HG02610 (cell line): ENCODE results near the gene GPR158.

Experiments
- ATAC-seq: cut with Tn5 transposase; IDR thresholded peaks from one replicate; pipeline ENCODE4 v1.9.1; 2021; ENCODE audit warnings: mild to moderate bottlenecking, moderate library complexity; ENCODE audit not compliant: unreplicated experiment

GPR158 gene

DNA sequence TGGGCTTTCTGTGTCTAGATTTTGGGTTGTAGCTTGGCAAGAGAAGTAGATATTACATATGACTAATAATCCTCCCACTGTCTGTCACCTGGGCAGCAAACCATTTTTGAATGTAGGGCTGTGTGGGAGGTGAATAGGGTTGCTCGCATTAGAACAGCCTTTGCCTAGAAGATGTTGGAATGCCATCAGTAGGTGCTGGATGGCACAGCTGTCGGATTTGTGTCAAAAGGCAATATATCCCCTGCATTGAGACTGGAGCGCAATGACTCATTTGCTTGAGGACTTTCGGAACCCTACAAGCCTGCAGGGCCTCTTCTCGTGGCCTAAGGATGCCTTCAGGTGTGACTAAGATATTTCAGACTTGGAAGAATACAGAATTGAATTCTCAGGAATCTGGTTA lies 323.8 kb downstream of the GPR158 start:
- no peak for ATAC-seq

DNA sequence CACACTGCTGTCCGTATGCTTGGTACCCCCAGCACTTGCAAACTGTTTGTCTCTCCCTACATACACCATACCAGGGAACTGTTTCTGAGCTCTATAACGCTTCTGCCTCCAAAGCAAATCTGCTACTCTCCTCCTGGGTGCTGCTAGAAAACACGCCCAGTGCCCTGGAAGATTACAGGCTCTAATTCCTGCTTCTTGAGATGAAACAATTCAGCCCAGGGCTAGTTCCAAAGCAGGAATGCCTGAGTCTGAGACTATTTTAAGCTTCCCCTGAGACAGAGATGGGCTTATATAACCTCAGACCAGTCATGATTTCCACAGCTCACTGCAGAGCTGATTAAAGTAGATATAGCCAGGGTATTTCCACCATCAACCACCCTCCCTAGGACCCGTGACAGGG lies 327.1 kb downstream of the GPR158 start:
- ATAC-seq = no peak

DNA sequence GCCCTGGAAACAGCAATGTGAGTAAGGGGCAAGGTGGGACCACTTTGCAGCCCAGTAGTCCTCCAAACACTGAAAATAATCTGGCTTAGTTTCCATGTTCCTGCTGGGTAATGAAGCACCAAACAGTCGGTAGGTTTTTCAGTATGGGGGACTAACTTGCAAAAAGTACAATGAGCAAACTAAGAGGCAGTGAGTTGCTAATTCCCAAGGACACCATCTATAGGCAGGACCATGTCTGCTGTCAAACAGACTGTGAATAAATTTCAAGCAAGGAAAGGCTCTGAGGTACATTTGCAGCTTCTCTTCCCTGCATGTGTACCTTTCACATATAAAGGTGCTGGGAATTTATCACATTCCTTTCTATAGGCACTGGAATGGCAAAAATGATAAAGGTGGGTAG lies 327.7 kb downstream of the GPR158 start:
- ATAC-seq = no peak

DNA sequence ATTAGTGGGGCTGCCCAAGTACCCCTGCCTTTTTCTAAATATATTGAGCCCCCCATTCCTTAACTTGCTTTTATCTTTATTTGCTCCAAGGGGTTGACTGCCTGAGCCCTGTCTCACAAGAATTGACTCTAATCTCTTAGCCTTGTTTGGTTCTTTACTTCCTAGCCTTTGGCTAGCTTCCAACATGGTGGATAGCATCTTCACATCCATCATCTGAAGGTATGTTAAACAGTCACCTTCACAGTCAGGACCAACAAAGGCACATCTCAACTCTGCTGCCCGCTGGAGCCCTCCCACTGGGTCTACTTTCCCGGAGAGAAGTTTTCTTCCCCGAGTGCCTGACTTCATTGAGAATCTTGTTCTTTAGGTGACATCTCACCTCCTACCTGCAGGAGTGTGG lies 329.5 kb downstream of the GPR158 start:
- ATAC-seq = no peak

DNA sequence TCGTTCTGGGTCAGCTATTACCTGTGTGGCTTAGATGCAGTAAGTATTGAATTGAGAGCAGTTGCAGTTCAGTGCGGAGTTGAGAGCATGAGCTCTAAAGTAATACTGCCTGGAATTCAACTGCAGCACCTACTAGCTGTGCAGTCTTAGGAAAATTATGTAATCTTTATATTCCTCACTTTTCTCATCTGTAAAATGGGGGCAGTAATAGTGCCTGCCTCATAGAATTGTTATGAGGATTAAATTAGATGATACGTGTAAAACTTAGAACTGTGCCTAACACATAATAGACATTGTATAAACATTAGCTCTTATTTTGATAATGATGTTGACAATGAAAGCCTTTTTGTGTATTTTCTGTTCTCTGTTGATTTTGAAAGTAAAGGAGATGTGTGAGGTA lies 330.0 kb downstream of the GPR158 start:
- no peak for ATAC-seq

DNA sequence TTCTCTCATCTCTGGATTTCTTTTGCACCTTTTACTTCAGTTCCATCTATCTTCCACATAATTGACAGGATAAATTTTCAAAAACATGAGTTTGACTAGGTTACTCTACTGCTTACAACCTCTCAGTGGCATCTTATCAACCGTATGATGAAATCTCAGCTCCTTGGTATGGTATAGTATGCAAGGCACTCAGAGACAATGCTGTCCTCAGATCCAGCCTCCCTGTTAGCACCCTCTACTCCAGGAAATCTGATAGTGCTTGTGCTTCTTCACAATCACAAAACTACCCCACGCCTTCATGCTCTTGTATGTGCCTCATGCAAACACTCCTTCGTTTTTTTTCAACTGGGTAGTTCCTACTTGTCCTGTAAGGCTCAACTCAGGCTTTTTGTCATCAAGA lies 330.7 kb downstream of the GPR158 start:
- no peak for ATAC-seq

DNA sequence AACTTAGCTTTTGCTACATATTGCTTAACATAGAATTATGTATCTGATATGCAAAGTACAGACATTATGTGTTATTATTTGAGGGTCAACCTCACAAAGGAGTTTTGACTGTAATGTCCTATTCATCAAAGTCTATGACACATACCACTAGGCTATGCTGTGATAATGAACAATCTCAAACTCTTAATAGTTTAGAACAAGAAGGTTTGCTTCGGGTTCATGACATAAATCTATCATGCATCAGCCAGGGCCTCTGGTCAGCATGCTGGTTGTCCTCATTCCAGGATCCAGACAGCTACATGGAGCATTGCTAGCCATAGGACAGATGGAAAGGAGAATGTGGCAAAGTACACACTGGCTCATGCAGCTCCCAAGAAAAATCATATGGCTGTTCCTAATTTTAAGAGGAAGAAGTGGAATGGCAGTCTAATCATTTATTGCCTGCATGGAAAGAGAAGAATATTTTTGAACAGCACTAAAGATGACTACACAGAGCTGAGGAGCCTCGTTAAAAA lies 332.1 kb downstream of the GPR158 start:
- no peak for ATAC-seq

DNA sequence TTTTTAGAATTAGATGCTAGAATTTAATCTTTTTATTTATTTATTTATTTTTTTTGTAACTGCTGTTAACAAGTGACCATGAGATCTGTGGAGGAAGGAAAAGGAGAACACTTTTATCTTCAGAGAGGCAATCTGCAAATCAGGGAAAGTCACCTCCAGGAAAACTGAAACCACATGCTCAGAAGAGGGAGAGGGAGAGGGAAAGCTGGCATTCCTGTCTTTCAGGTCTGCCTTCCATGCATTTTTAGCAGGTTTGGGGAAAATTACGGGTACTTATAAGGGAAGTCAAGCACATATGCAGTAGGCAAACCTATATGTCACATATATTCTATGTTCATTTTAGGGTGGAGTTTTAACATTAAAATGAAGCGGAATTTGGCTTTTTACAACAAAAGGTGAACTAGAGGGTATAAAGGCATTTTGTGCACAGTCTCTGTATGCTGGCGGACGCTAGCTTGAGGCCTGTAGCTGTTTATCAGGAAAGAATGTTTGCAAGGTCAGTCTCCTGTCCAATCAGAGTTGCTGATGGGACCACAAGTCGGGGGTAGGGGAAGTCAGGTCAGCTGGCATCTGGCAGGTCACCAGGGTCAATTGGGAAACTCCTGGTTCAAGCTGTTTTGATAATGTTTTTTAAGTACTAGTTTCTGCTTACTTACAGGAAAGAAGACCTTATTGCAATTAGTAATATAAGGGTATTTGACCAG lies 333.5 kb downstream of the GPR158 start:
- no peak for ATAC-seq

DNA sequence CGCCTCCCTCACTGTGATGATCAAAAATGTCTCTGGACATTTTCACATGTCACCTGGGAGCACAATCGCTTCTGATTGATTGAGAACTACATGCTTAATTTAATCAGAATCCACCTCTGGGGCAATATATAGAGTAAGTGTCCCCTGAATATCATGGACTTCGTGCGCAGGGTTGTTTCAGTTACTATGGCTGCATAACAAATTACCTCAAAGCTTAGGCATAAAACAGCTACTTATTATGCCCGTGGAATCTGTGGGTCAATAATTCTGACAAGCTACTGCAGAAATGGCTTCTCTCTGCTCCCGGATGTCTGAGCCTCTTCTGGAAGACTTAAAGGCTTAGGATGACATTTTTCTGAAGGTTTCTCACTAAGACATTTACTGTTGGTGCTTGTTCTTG lies 334.4 kb downstream of the GPR158 start:
- ATAC-seq = no peak

DNA sequence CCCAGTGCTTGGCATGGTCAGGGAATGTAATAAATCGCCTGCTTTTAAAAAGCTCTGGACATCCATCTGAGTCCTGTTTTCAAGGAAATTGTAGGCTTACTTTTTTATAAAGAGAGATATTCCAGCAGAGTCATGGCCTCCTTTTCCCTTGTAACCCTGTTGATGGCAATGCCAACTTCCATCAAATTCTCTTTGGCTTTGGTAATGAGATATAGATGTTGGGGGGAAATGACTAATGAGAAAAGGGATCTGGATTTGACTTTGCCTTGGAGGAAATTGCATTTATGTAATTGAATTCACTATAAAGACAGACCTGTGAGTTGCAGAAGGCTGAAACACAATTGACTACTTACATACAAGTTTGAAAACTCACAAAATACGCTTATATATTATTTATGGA lies 347.5 kb downstream of the GPR158 start:
- no peak for ATAC-seq

DNA sequence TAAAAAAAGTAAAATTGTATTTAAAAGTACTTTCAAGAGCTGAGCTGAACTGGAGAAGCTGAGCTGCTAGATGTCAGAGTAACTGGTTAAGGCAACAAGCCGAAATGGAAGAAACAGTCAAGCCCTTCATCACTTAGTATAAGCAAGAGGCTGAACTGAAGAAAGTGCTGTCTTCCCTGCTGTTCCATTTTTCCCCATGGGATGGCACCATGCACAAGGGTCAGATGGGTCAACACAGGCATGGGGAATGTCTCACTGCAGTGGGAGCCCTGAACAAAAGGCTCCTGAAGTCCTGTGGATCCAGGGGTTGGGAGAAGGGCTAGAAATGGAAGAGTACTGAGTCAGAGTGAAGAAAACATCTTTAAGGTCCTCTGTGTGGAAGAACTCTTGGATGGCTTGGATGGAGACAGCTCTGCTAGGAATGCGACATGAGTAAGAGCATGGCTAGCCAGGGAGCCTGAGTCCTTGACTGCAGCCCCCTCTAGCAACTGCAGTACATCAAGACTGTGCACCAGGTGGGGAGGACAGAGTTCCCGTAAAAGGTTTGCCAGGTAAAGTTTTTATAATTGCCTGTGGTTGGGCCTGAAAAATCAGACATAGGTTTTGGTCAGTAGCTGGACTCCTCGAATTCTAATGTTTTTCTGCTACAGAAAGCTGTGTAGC lies 348.3 kb downstream of the GPR158 start:
- no peak for ATAC-seq

DNA sequence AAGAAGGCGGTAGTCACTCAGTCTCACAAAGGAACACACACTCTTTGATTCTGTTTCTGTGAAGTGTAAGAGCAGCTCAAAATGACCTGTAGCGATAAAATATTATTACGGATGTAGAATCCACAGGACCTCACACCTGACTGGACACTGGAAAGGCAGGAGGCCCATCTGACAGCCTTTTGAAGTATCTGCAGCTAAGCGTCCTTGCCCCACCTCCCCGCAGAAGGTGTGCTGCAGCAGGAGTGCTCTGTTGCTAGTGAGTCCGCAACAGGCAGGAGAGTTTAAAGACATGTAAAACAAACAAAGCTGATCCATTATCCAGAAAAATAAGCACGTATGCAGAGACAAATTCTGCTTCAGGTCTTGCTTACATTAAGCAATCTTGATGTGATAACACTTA lies 355.5 kb downstream of the GPR158 start:
- ATAC-seq = no peak

DNA sequence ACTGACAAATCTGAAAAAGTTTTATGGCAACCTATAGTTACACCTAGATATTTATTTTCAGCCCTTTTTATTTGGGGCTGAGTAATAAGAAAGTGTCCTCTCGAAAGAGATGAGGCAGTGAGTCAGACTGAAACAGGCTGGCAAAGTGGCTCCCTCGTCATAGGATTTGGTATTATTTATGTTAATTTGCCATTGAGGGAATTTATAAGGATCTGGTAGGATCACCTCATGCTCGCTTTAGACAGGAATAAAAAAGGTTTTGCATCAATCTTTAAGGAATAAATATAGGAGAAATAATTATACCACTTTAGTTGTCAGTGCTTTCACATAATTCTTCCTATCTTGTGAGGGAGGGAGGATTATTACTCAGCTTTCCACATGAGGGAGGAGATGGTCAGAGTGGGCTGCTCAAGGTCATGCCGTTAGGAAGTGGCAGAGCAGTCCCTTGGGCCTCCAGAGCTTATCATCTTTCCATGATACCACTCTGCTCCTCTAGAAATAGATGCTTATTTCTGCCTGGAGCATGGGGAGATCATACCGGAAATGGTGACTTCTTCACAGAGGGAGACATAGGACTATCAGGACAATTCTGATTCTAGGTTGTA lies 356.8 kb downstream of the GPR158 start:
- ATAC-seq = no peak

DNA sequence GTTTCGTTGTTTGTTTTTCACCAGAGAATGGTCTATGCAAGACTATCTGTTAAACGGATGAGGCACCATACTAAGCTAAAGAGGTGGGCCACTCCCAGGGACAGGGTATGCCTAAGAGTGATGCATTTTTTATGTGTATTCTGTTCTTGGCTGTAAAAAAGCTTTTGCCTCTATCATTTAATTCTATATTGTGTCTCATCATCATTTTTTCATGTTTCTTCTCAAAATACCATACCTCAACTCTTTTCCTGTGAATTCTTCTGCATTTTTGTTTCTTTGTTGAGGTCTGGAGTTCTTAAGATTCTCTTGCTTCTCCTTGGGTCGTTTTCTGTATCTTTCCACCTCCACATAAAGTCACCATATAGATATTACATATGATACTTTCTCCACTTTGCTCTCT lies 357.4 kb downstream of the GPR158 start:
- no peak for ATAC-seq

DNA sequence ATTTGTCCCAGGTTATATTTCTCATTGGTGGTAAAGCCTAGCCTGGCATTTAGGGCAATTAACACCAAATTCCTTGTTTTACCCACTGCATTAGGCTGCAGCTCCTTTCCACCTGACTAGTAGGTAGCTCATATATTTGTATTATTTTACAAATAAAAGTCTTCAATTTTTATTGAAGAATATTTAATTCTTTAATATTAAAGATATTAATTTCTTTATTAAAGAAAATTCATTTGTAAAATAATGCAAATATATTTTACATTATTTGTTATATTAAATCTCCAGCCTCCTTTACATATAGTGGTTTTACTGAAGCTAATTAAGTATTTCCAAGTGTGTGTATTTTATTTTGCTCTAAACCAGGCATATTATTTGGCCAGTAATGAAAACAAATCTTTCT lies 361.2 kb downstream of the GPR158 start:
- ATAC-seq = no peak

DNA sequence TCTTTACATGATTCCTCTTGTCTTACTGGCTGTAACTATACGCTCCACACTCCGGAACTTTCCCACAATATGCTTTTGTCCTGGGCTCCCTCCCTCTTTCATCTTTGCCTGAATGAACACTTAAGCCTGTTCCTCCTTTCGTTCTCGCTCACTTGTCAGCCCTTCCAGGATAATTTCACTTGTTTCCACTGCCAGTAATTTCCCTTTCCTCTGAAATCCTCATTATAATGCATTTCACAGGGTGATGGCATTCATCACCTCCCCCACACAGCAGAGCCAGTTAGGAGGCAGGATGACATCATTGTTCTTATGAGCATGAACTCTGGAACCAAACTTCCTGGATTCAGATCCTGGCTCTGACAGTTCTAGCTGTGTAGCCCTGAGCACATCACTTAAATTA lies 372.6 kb downstream of the GPR158 start:
- no peak for ATAC-seq

DNA sequence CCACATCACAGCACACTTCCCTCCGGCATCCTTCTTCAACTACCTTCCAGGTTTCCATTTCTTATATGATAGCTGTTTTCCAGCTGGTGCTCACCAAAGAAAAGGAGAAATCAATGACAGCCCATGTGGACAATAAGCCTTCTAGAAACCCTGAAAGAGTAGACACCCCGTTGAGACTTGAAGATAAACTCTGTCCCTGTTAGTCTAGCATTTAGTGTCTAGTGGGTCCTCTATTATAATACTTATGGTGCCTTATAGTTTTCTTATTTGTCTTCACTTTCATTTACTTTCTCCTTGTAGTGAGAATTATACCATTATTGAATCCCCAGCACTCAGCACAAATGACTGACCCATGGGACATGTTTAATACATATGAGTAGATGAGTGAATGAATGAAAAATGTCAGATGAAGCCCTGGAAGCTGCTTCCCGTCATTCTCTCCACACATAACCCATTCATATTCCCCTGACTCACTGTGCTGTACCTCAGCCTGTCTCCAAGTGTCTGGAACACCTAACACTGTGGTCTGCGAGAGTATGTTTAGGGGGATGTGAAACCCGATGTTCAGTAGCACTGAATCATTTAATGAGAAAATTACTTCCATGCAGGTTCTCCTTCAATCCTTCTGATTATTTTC lies 377.6 kb downstream of the GPR158 start:
- ATAC-seq = no peak

DNA sequence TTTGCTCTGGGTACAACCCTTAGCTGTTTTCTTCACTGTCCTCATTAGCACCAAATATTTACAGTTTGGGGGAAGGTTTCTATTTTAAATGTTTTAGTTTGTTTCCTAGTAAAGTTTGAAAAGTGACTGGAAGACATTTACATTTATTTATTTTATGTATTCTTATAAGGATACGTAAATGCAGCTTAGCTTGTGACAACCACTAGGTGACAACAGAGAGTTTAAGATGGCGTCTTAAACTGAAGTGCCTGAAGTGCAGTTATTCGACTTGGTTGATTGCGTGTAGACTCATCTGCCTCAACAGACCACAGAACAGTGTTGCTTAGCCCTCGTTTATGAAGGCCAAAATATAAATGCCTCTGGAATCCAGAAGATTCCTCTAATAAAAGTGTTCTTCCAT lies 381.1 kb downstream of the GPR158 start:
- ATAC-seq = no peak

DNA sequence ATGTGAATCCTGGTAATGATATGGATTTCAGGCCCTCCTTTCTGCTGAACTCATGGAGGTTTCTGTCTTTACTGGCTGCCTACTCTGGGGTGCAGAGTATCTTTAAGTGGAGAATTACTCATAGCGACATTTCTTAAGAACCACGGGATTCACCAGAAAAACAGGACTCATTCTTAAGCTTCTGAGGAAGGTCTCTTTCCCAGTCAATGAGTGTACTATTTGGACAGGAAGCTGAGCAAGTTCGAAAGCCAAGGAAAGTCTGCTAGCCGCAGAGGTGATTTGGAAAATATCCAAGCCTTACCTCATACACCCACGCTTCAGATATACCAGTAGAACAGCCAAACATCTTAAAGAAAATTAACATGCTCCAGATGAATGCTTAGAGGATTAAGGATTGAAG lies 381.7 kb downstream of the GPR158 start:
- ATAC-seq = no peak

DNA sequence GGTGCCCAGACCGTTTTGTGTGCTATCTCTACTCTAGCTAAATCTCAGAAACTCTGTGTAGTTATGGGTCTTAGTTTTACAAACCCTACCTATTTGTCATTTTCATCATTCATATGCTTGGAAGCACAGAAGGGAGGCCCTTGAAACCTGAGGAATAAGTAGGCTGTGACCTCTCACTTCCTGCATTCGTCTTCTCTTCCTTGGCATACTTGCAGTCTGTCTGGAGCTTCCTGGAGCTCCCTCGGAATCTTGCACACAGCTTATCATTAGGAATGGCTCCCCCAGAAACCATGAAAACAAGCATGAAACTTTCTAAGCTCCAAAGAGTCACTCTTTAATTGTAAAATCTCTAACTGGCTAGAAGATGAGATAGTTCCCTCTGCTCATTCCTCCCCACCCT lies 382.3 kb downstream of the GPR158 start:
- ATAC-seq = no peak

DNA sequence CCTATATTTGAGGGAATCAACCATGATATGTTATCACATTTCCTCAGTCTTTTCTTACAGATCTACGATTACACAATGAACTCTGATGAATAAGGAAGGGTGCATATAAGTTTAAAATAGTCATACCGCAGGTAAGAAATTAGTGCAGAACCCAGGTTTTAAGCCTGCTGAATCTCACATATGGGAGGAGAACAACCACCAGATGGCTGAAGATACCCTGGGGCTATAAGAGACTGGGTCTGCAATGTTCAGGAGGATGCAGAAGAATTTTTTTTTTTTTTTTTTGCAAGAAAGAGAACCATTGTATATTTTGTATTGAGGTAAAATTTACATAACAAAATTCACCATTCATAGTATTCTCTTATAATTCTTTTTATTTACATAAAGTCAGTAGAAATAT lies 387.0 kb downstream of the GPR158 start:
- ATAC-seq = no peak

DNA sequence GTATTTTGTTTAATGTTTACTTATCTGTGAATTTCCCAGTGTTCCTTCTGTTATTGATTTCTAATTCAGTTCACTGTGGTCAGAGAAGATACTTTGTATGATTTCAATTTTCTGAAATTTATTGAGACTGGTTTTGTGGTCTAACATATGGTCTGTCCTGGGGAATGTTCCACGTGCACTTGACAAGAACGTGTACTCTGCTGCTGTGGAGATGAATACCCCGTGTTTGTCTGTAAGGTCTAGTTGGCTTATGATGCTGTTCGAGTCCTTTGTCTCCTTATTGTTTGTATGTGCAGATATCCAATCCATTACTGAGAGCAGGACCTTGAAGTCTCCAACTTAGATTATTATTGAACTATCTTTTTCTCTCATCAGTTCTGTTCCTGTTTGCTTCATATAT lies 387.7 kb downstream of the GPR158 start:
- no peak for ATAC-seq
